Heart right ventricle (tissue), 16 donors: ENCODE measurements around the gene VPS13C. TPM values are rescaled to one million over a fixed set of nuclear protein-coding genes. Genes with fewer than 3 reads are reported as not detected.

Source experiments
- ATAC-seq, 8 donors: fragments of 200-7000 bp; cut with Tn5 transposase; one replicate each; pipeline ENCODE4 v1.9.1; 2020; ENCODE audit warnings: mild to moderate bottlenecking in 8 of 8, moderate library complexity in 8 of 8, moderate number of reproducible peaks in 1 of 8
- DNase-seq, 2 donors: peaks; one replicate each; pipeline ENCODE4 v3.0.0-alpha.2; 2020
- H3K27ac ChIP-seq, 10 donors: fragments of 200-600 bp; sonication (generic) in 2 of 10; one replicate each; pipeline versions ENCODE4 v1.5.0 to v1.8.0; 2020 to 2022; ENCODE audit warnings: mild to moderate bottlenecking in 3 of 10
- H3K27me3 ChIP-seq, 7 donors: fragments of 200-600 bp; one replicate each; pipeline ENCODE4 v1.8.0; 2021 to 2022; ENCODE audit warnings: mild to moderate bottlenecking in 2 of 7
- H3K36me3 ChIP-seq, 9 donors: fragments of 200-600 bp; sonication (generic) in 1 of 9; one replicate each; pipeline versions ENCODE4 v1.5.0 to v1.8.0; 2020 to 2022; ENCODE audit warnings: mild to moderate bottlenecking in 2 of 9
- H3K4me1 ChIP-seq, 9 donors: fragments of 200-600 bp; sonication (generic) in 1 of 9; one replicate each; pipeline versions ENCODE4 v1.5.0 to v1.8.0; 2020 to 2022; ENCODE audit warnings: mild to moderate bottlenecking in 4 of 9
- H3K4me3 ChIP-seq, 10 donors: fragments of 200-600 bp; sonication (generic) in 2 of 10; one replicate each; pipeline versions ENCODE4 v1.5.0 to v1.8.0; 2020 to 2022; ENCODE audit warnings: mild to moderate bottlenecking in 7 of 10, moderate library complexity in 2 of 10
- H3K9me3 ChIP-seq, 11 donors: fragments of 200-600 bp in 10 of 11; sonication (generic) in 2 of 11; one replicate each; pipeline versions ENCODE4 v1.5.0 to v1.8.0; 2013 to 2022; ENCODE audit warnings: mild to moderate bottlenecking in 2 of 11, control low read depth in 1 of 11, moderate library complexity in 1 of 11
- CTCF ChIP-seq, 9 donors: fragments of 200-600 bp; sonication (generic) in 2 of 9; IDR thresholded peaks; one replicate each; pipeline versions ENCODE4 v1.5.0 to v1.8.0; 2021 to 2022; ENCODE audit warnings: antibody characterized with exemption in 9 of 9, mild to moderate bottlenecking in 5 of 9, moderate library complexity in 1 of 9
- WGBS, 2 donors: extraction: QIAGEN DNeasy Blood & Tissue Kit; methylation state at CpG; one replicate each; pipeline ENCODE4 v1.1.7; 2013; ENCODE audit warnings: inconsistent platforms in 1 of 2; 5-methylcytosine and 5-hydroxymethylcytosine counted together
- intact Hi-C, 10 donors: fragments of 100-400 bp; cut with DNase I; formaldehyde crosslinking; loops; one replicate each; pipeline versions ENCODE4 v1.11.1 to v1.14.2; 2022
- polyA plus RNA-seq, 2 donors: library from polyadenylated mRNA; stranded (reverse); fragments of 200-250 nt; gene quantifications; one replicate each; pipeline ENCODE4 v1.2.3, GENCODE V29; 2013
- total RNA-seq, 10 donors: library from RNA; stranded (reverse); fragmentation: NEBNext Ultra II Directional in 3 of 10; extraction: Animal tissue kit (Norgen Biotek cat#: 25700) in 3 of 10; gene quantifications; one replicate each; pipeline versions ENCODE4 v1.2.1 to v1.2.4, GENCODE V29; 2021 to 2023
- donor health status: Arrhythmogenic right ventricular cardiomyopathy.
- donor health status: ischemic (EF 13 %, LVEDD 7.1; RV severe dilation, severe dysfunction).
- donor health status: healthy with polysubstance abuse.
- donor health status: DM: no; HTN: yes; CAD: no.
- donor health status: DM: no; HTN: no; CAD: no.
- donor health status: ischemic (EF 25% LVEDD 6.9; RV normal size, moderate dysfunction).
- donor health status: ischemic (EF 25% LVEDD 5.7; RV mildly dilated, moderate dysfunction).
- donor health status: healthy.
- donor health status: DM: yes; HTN: yes; CAD: no.
- donor health status: Ischemic cardiomyopathy.
- donor health status: ischemic (EF 35%, LVEDD 5.7; RV mildly dilated, moderate dysfunction).
- donor health status: nonischemic (EF 11% LVEDD 7.7; RV severe dilation, severe dysfunction).
- donor health status: DM: yes; HTN: yes; CAD: no.
- donor health status: PGD.
- donor health status: ischemic (EF 29% LVEDD 5.4; RV normal size, mild dysfunction).
- donor health status: nonischemic (EF 23%, LVEDD 6.1; RV moderate dilation, normal function).

Gene VPS13C
- total and polyA plus RNA-seq, 12 donors, result 7.3 to 59.0 (median 39.6) TPM

- DNase-seq (no peak), ATAC-seq (no peak)
- Histone ChIP-seq H3K27ac (no peak overlapping the region), H3K4me3 (no peak overlapping the region), H3K27me3 (peaks cover 0 to 10% (median 5%) of the 10 kb centered on the region in 7 donors), H3K36me3 (no peaks in the 10 kb centered on the region), H3K9me3 (no peaks in the 10 kb centered on the region), H3K4me1 (no peaks in the 10 kb centered on the region)
- WGBS, 2 donors, result 86 to 91% methylated on average over 13 of the region's 13 CpGs
- TF ChIP-seq CTCF (IDR thresholded peaks at IDR 0.05), result no peak
- intact Hi-C loops, result no loop called here
These were observed 232.2 kb downstream of the VPS13C start for GRCh38 chr15:61828008-61828407.

GRCh38 chr15:61827131-61827530 lies 233.1 kb downstream of the VPS13C start:
- Histone ChIP-seq H3K36me3 (no peaks in the 10 kb centered on the region), H3K27me3 (peaks cover 0 to 10% (median 5%) of the 10 kb centered on the region in 7 donors), H3K9me3 (no peaks in the 10 kb centered on the region), H3K27ac (no peak overlapping the region), H3K4me3 (no peak overlapping the region), H3K4me1 (no peaks in the 10 kb centered on the region)
- no peak for TF ChIP-seq CTCF (IDR thresholded peaks at IDR 0.05)
- no peak for ATAC-seq
- 86 to 97% methylated on average over 1 of the region's 1 CpG for WGBS, 2 donors
- intact Hi-C loops, result no loop called here
- no peak for DNase-seq

GRCh38 chr15:61824291-61824690 lies 236.0 kb downstream of the VPS13C start:
- no peak overlapping the region for H3K27ac ChIP-seq
- no peak for TF ChIP-seq CTCF (IDR thresholded peaks at IDR 0.05)
- DNase-seq (no peak), ATAC-seq (no peak)
- H3K27me3 ChIP-seq, result peaks cover 0 to 20% (median 9%) of the 10 kb centered on the region in 7 donors
- intact Hi-C loops, result no loop called here
- 0 to 34% methylated on average over 1 of the region's 1 CpG for WGBS, 2 donors
- no peak overlapping the region for H3K4me3 ChIP-seq
- H3K36me3 ChIP-seq, result no peaks in the 10 kb centered on the region
- H3K9me3 ChIP-seq, result no peaks in the 10 kb centered on the region
- no peaks in the 10 kb centered on the region for H3K4me1 ChIP-seq

- H3K9me3 ChIP-seq, result no peaks in the 10 kb centered on the region
- no peak for ATAC-seq
- intact Hi-C loops, result no loop called here
- WGBS, 2 donors, result 87 to 90% methylated on average over 3 of the region's 3 CpGs
- no peak for TF ChIP-seq CTCF (IDR thresholded peaks at IDR 0.05)
- no peak for DNase-seq
- no peak overlapping the region for H3K4me3 ChIP-seq
- peaks cover 0 to 30% (median 11%) of the 10 kb centered on the region in 7 donors for H3K27me3 ChIP-seq
- no peaks in the 10 kb centered on the region for H3K4me1 ChIP-seq
- H3K27ac ChIP-seq, result no peak overlapping the region
- H3K36me3 ChIP-seq, result no peaks in the 10 kb centered on the region
These were observed 237.7 kb downstream of the VPS13C start for GRCh38 chr15:61822511-61822910.
